GM19193 (cell line): ENCODE data around the gene MRPS33.

ENCODE experiments used
- POLR2A ChIP-seq: IDR thresholded peaks from 4 replicates; pipeline ENCODE4 v1.6.1; 2011; ENCODE audit not compliant: insufficient read depth, insufficient read length; ENCODE audit errors: extremely low read depth

MRPS33 gene

DNA sequence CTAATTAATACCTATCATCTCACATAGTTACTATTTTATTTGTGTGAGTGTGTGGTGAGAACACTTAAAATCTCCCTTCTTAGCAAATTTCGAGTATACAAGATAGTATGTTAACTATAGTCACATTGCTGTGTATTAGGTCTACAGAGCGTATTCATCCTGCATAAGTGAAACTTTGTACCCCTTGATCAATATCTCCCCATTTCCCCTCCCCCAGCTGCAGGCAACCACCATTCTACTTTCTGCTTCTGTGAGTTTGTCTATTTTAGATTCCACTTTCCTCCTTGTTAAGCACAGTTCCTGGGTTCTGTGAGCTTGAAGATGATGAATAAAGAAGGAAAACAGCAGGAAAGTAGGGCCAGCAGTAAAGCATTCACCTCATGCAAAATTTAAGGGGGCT lies 42.4 kb downstream of the MRPS33 start:
- TF ChIP-seq POLR2A: no peak

DNA sequence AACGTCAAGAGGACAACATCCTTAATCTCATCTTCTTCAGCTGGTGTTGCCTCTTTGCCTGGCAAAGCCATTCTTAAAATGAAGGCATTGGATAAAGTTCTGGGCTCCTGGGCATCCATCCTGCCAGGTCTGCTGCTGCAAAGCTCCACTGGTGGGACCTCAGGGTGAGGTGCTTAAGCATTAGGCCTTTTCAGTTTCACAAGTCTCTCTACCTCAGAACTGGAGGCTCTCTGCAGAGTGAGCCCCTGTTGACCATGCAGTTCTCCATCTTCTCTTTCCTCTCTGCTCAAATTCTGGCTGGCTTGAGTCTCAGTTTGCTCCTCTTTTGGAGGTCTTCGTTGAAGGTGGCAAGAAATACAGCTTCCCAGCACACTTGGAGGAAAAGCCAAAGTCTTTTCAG lies 47.3 kb downstream of the MRPS33 start:
- no peak for TF ChIP-seq POLR2A

GRCh38 chr7:140966561-140967233 lies 48.1 kb downstream of the MRPS33 start:
- no peak for TF ChIP-seq POLR2A

DNA sequence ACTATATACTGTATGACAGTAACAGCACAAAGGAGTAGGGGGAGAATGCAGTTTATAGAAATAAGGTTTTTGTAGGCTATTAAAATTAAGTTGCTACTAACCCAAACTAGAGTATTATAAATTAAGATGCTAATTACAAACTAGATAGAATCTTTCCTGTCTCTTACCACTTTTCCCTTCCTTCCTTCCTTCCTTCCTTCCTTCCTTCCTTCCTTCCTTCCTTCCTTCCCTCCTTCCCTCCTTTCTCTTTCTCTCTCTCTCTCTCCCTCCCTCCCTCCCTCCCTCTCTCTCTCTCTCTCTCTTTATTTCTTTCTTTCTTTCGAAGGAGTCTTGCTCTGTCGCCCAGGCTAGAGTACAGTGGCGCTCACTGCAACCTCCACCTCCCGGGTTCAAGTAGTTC lies 53.6 kb downstream of the MRPS33 start:
- no peak for TF ChIP-seq POLR2A
